ENCODE data around the gene TFR2.

Gene TFR2

GRCh38 chr7:100642534-100642907 lies 1.2 kb upstream of the TFR2 start:
- Histone ChIP-seq H3K9me3 (ENCODE audit: insufficient read depth, low read length) (no peaks in the 10 kb centered on the region), H3K27ac (ENCODE audit: low read depth, low read length) (no peak overlapping the region), H3K36me3 (ENCODE audit: low read length) (no peaks in the 10 kb centered on the region), H3K4me2 (ENCODE audit: low read depth, low read length, poor library complexity, severe bottlenecking) (peak overlapping the region; percentile 28), H3K27me3 (ENCODE audit: low read length) (no peaks in the 10 kb centered on the region), H3K4me3 (ENCODE audit: insufficient read depth, low read length, poor library complexity, severe bottlenecking) (no peak overlapping the region), H3K9me2 (replicated peaks; ENCODE audit: insufficient read depth, low read length) (no peaks in the 10 kb centered on the region), H4K20me1 (ENCODE audit: low read depth, low read length) (no peaks in the 10 kb centered on the region), H3F3A (ENCODE audit: insufficient read depth) (no peaks in the 10 kb centered on the region), H3K9ac (ENCODE audit: low read length) (no peak overlapping the region), H2AFZ (ENCODE audit: low read depth, low read length, severe bottlenecking) (no peak overlapping the region), H3K79me2 (ENCODE audit: insufficient read depth, low read length) (no peaks in the 10 kb centered on the region)
- TF ChIP-seq CTCF (IDR thresholded peaks at IDR 0.05; ENCODE audit: insufficient read depth, low read length, poor library complexity, severe bottlenecking) (no peak), EZH2phosphoT487 (conservative IDR thresholded peaks at IDR 0.05; ENCODE audit: low read length) (no peak)

GRCh38 chr7:100641860-100642533 lies 645 bp upstream of the TFR2 start:
- H3F3A ChIP-seq (ENCODE audit: insufficient read depth) = no peaks in the 10 kb centered on the region
- H3K27ac ChIP-seq (ENCODE audit: low read depth, low read length) = no peak overlapping the region
- no peaks in the 10 kb centered on the region for H3K79me2 ChIP-seq (ENCODE audit: insufficient read depth, low read length)
- H4K20me1 ChIP-seq (ENCODE audit: low read depth, low read length) = no peaks in the 10 kb centered on the region
- H3K9me3 ChIP-seq (ENCODE audit: insufficient read depth, low read length) = no peaks in the 10 kb centered on the region
- H3K4me2 ChIP-seq (ENCODE audit: low read depth, low read length, poor library complexity, severe bottlenecking) = peak overlapping the region; percentile 28
- H3K36me3 ChIP-seq (ENCODE audit: low read length) = no peaks in the 10 kb centered on the region
- H3K9ac ChIP-seq (ENCODE audit: low read length) = no peak overlapping the region
- no peaks in the 10 kb centered on the region for H3K9me2 ChIP-seq (replicated peaks; ENCODE audit: insufficient read depth, low read length)
- no peaks in the 10 kb centered on the region for H3K27me3 ChIP-seq (ENCODE audit: low read length)
- no peak for TF ChIP-seq EZH2phosphoT487 (conservative IDR thresholded peaks at IDR 0.05; ENCODE audit: low read length)
- TF ChIP-seq CTCF (IDR thresholded peaks at IDR 0.05; ENCODE audit: insufficient read depth, low read length, poor library complexity, severe bottlenecking) = peak; percentile 32
- H3K4me3 ChIP-seq (ENCODE audit: insufficient read depth, low read length, poor library complexity, severe bottlenecking) = no peak overlapping the region
- H2AFZ ChIP-seq (ENCODE audit: low read depth, low read length, severe bottlenecking) = no peak overlapping the region

- no peak overlapping the region for H3K9ac ChIP-seq (ENCODE audit: low read length)
- no peaks in the 10 kb centered on the region for H3K27me3 ChIP-seq (ENCODE audit: low read length)
- no peaks in the 10 kb centered on the region for H3K79me2 ChIP-seq (ENCODE audit: insufficient read depth, low read length)
- no peak for TF ChIP-seq CTCF (IDR thresholded peaks at IDR 0.05; ENCODE audit: insufficient read depth, low read length, poor library complexity, severe bottlenecking)
- TF ChIP-seq EZH2phosphoT487 (conservative IDR thresholded peaks at IDR 0.05; ENCODE audit: low read length) = no peak
- H3K9me2 ChIP-seq (replicated peaks; ENCODE audit: insufficient read depth, low read length) = no peaks in the 10 kb centered on the region
- H3K4me3 ChIP-seq (ENCODE audit: insufficient read depth, low read length, poor library complexity, severe bottlenecking) = no peak overlapping the region
- H4K20me1 ChIP-seq (ENCODE audit: low read depth, low read length) = no peaks in the 10 kb centered on the region
- 0 out of 2 replicates have a peak, but pooled peaks cover 1% of the 10 kb centered on the region for H3K36me3 ChIP-seq (ENCODE audit: low read length)
- no peak overlapping the region for H2AFZ ChIP-seq (ENCODE audit: low read depth, low read length, severe bottlenecking)
- no peaks in the 10 kb centered on the region for H3K9me3 ChIP-seq (ENCODE audit: insufficient read depth, low read length)
- no peak overlapping the region for H3K27ac ChIP-seq (ENCODE audit: low read depth, low read length)
- no peak overlapping the region for H3K4me2 ChIP-seq (ENCODE audit: low read depth, low read length, poor library complexity, severe bottlenecking)
- H3F3A ChIP-seq (ENCODE audit: insufficient read depth) = no peaks in the 10 kb centered on the region
Measured at GRCh38 chr7:100640517-100641440, 573 bp downstream of the TFR2 start.

Measured in SU-DHL-6 (cell line).